Chondrocyte (in vitro differentiated cells): ENCODE measurements around the gene NUDT2. TPM values are rescaled to one million over a fixed set of nuclear protein-coding genes. Genes with fewer than 3 reads are reported as not detected.
"Not testable (repeated sequence)": the region's sequence is repeated elsewhere in the genome, so short reads cannot be mapped to it uniquely, and the experiment has no call there.

Experiments
- DNase-seq: peaks from one replicate; pipeline ENCODE4 v3.0.0; 2021; ENCODE audit warnings: mixed read lengths, low spot score
- H3K27ac Mint-ChIP-seq: one replicate; pipeline ENCODE4 v1.8.0; 2021; ENCODE audit warnings: mild to moderate bottlenecking, moderate library complexity, mixed read lengths; ENCODE audit not compliant: unreplicated experiment
- H3K27me3 Mint-ChIP-seq: 2 replicates; pipeline ENCODE4 v1.8.0; 2021; ENCODE audit warnings: low read depth, mixed read lengths
- H3K36me3 Mint-ChIP-seq: 2 replicates; pipeline ENCODE4 v1.8.0; 2021; ENCODE audit warnings: low read depth, mixed read lengths
- H3K4me1 Mint-ChIP-seq: 2 replicates; pipeline ENCODE4 v1.8.0; 2021; ENCODE audit warnings: low read depth, mild to moderate bottlenecking, mixed read lengths
- H3K4me3 Mint-ChIP-seq: one replicate; pipeline ENCODE4 v1.8.0; 2021; ENCODE audit warnings: mild to moderate bottlenecking, moderate library complexity, mixed read lengths; ENCODE audit not compliant: unreplicated experiment
- H3K9me3 Mint-ChIP-seq: 2 replicates; pipeline ENCODE4 v1.8.0; 2021; ENCODE audit warnings: low read depth, mixed read lengths
- total RNA-seq: library from RNA; stranded (reverse); gene quantifications from 3 replicates; pipeline ENCODE4 v1.2.1, GENCODE V29; 2021
- TF ChIP-seq, protein P1 (sequence below): fragments of 200-600 bp; sonication (generic); IDR thresholded peaks from 2 replicates; pipeline ENCODE4 v1.5.0; 2021; ENCODE audit warnings: antibody characterized with exemption, mild to moderate bottlenecking, moderate library complexity

Gene NUDT2
- total RNA-seq, 1 donor from 2014 or later, result 17.6 TPM

DNA sequence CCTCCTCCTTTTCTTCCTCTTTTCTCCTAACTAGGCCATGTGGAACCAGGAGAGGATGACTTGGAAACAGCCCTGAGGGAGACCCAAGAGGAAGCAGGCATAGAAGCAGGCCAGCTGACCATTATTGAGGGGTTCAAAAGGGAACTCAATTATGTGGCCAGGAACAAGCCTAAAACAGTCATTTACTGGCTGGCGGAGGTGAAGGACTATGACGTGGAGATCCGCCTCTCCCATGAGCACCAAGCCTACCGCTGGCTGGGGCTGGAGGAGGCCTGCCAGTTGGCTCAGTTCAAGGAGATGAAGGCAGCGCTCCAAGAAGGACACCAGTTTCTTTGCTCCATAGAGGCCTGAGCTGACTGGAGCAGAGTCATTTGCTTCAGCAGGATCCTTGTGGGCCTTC is 13.7 kb downstream of the NUDT2 start:
- no peaks in the 10 kb centered on the region for H3K9me3 Mint-ChIP-seq
- no peak for DNase-seq
- no peak overlapping the region for H3K27ac Mint-ChIP-seq
- H3K4me1 Mint-ChIP-seq, result peaks cover 8% of the 10 kb centered on the region
- TF ChIP-seq, protein P1, sequence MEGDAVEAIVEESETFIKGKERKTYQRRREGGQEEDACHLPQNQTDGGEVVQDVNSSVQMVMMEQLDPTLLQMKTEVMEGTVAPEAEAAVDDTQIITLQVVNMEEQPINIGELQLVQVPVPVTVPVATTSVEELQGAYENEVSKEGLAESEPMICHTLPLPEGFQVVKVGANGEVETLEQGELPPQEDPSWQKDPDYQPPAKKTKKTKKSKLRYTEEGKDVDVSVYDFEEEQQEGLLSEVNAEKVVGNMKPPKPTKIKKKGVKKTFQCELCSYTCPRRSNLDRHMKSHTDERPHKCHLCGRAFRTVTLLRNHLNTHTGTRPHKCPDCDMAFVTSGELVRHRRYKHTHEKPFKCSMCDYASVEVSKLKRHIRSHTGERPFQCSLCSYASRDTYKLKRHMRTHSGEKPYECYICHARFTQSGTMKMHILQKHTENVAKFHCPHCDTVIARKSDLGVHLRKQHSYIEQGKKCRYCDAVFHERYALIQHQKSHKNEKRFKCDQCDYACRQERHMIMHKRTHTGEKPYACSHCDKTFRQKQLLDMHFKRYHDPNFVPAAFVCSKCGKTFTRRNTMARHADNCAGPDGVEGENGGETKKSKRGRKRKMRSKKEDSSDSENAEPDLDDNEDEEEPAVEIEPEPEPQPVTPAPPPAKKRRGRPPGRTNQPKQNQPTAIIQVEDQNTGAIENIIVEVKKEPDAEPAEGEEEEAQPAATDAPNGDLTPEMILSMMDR, result no peak
- H3K36me3 Mint-ChIP-seq, result peaks cover 17% of the 10 kb centered on the region
- H3K27me3 Mint-ChIP-seq, result no peaks in the 10 kb centered on the region
- no peak overlapping the region for H3K4me3 Mint-ChIP-seq

DNA sequence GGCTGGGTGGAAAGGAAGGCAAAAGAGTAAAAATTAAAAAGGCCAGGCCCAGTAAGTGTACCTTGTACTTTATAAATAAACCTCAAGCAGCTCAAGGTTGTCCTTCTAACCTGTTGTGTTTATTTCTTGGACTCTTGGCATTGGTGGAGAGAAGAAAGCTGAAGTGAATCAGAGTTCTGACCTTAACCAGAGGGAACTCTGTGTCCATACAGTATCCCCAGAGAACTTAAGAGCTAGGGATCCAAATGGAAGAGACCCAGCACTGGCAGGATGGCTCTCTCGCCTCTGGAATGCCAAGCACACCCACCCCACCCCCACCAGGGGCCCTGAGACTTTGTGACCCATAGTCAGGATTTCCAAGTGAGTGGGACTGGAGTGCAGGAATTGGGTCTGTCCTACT is 14.2 kb downstream of the NUDT2 start:
- no peak for DNase-seq
- Mint-ChIP-seq H3K4me1 (peaks cover 8% of the 10 kb centered on the region), H3K36me3 (peaks cover 17% of the 10 kb centered on the region)

DNA sequence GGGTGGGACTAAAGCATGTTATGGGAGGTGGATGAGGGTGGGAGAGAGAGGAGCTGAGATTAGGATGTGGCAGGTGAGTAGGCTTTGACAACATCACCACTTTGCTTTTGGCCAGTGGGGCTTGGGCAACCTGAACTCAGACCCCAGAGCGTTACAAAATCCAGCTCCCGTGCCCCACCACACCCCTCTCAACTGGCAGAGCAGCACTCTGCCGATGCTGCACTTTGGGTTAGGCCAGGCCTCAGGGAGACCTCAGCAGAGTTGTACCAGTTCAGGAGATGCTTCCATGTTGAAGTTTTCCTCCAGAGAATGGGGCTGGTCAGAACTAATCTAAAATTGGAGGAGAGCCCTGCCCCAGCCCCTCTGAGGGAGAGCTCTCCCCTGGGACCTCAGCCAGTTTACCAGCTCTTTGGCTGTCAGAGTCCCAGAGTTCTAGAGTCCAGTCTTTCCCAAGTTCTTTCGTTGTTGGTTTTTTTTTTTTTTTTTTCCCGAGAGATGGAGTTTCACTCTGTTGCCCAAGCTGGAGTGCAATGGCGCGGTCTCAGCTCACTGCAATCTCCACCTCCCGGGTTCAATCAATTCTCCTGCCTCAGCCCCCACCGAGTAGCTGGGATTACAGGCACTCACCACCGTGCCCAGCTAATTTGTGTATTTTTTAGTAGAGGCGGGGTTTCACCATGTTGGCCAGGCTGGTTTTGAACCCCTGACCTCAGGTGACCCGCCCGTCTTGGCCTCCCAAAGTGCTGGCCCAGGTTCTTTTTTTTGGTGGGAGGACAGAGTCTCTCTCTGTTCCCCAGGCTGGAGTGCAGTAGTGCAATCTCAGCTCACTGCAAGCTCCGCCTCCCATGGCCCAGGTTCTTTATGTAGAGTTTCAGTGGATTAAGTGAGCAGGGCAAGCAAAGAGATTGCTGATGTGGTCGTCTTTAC is 17.8 kb downstream of the NUDT2 start:
- Mint-ChIP-seq H3K36me3 (peaks cover 9% of the 10 kb centered on the region), H3K27ac (no peak overlapping the region), H3K4me1 (peaks cover 8% of the 10 kb centered on the region), H3K9me3 (no peaks in the 10 kb centered on the region), H3K27me3 (no peaks in the 10 kb centered on the region), H3K4me3 (no peak overlapping the region)
- TF ChIP-seq, protein P1, result no peak
- no peak for DNase-seq

More for the DNA sequence above, 14.2 kb downstream of the NUDT2 start:
- no peaks in the 10 kb centered on the region for H3K9me3 Mint-ChIP-seq
- H3K4me3 Mint-ChIP-seq, result no peak overlapping the region
- no peaks in the 10 kb centered on the region for H3K27me3 Mint-ChIP-seq
- TF ChIP-seq, protein P1, result no peak
- H3K27ac Mint-ChIP-seq, result no peak overlapping the region

DNA sequence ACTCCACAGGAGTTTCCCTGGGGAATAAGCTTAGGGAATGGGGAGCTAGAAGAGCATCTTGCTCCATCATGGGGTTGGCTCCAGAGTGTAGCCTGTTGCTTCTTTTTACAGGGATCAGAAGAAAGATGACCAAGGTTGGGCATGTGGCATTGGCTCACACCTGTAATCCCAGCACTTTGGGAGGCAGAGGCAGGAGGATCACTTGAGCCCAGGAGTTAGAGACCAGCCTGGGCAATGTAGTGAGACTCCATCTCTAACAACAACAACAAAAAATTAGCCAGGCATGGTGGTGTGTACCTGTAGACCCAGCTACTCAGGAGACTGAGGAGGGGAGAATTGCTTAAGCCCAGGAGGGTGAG is 18.4 kb downstream of the NUDT2 start:
- DNase-seq, result no peak
- Mint-ChIP-seq H3K36me3 (peaks cover 9% of the 10 kb centered on the region), H3K27ac (no peak overlapping the region), H3K4me3 (no peak overlapping the region), H3K27me3 (no peaks in the 10 kb centered on the region), H3K9me3 (no peaks in the 10 kb centered on the region), H3K4me1 (peaks cover 8% of the 10 kb centered on the region)
- TF ChIP-seq, protein P1, result no peak

DNA sequence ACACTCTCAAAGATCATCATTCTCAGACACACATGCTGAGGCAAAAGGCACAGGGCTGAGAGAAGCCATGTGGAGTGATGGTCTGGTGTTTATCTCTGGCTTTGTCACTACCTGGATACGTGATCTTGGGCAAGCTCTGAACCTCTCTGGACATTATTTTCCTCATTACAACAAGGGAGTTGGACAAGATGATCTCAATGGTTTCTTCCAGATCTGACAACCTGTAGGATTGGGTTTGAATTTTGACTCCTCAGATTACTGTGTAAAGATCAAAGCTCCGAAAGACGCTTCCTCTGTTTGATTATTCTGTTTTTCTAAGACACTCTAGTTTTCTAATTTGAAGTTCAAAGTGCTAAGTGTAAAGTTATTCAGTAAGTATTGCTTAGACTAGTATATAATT is 20.0 kb downstream of the NUDT2 start:
- H3K36me3 Mint-ChIP-seq, result peaks cover 2% of the 10 kb centered on the region
- TF ChIP-seq, protein P1, result no peak
- no peak overlapping the region for H3K27ac Mint-ChIP-seq
- no peak overlapping the region for H3K4me3 Mint-ChIP-seq
- H3K9me3 Mint-ChIP-seq, result no peaks in the 10 kb centered on the region
- peaks cover 8% of the 10 kb centered on the region for H3K4me1 Mint-ChIP-seq
- H3K27me3 Mint-ChIP-seq, result no peaks in the 10 kb centered on the region
- DNase-seq, result no peak

DNA sequence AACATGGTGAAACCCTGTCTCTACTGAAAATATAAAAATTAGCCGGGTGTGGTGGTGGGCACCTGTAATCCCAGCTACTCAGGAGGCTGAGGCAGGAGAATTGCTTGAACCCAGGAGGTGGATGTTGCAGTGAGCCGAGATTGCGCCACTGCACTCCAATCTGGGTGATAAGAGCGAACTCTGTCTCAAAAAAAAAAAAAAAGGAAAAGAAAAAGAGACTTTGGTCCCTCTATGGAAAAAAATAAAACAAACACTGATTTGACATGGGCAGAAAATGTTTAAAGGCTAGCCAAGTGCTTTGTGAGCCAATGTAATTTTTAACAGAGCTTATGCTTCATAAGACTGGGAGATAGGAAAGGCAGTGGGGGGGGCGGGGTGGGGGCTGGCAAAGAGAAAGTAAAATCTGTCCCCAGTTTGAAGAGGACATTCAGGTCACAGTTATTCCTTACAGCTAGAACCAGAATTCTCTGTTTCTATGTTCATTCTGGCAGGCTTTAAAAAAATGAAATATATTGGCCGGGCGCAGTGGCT is 22.8 kb downstream of the NUDT2 start:
- H3K27ac Mint-ChIP-seq, H3K27me3 Mint-ChIP-seq, H3K4me3 Mint-ChIP-seq, DNase-seq, H3K4me1 Mint-ChIP-seq, H3K36me3 Mint-ChIP-seq: not testable (repeated sequence)
- peaks cover 12% of the 10 kb centered on the region for H3K9me3 Mint-ChIP-seq

DNA sequence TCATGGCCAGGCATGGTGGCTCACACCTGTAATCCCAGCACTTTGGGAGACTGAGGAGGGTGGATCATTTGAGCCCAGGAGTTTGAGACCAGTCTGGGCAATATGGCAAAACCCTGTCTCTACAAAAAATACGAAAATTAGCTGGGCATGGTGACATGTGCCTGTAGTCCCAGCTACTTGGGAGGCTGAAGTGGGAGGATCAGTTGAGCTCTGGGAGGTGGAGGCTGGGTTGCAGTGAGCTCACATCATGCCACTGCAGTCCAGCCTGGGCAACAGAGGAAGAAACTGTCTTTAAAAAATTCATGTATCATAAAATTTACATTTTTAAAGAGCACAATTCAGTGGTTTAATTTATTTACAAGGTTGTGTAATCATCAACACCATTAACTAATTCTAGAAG is 23.6 kb downstream of the NUDT2 start:
- not testable (repeated sequence) for H3K27me3 Mint-ChIP-seq, H3K36me3 Mint-ChIP-seq, H3K4me3 Mint-ChIP-seq, DNase-seq, H3K4me1 Mint-ChIP-seq, H3K27ac Mint-ChIP-seq
- H3K9me3 Mint-ChIP-seq, result peaks cover 19% of the 10 kb centered on the region
